Keratinocyte (primary cell): Measurements from ENCODE around the gene LRRC28. TPM values are rescaled to one million over a fixed set of nuclear protein-coding genes. Genes with fewer than 3 reads are reported as not detected.

Experiments
- DNase-seq: peaks from one replicate; pipeline ENCODE4 v3.0.0-alpha.2; 2011; ENCODE audit warnings: low read depth, missing footprints, low spot score
- FAIRE-seq: peaks from 2 replicates; lab custom pipeline; 2011; peaks lifted over from hg19 to GRCh38; lab: Jason Lieb, UNC
- H2AFZ ChIP-seq: 2 replicates; pipeline ENCODE4 v1.6.0; 2012; ENCODE audit warnings: low read length, control low read depth, inconsistent platforms; ENCODE audit not compliant: control insufficient read depth
- H3K27ac ChIP-seq: 2 replicates; pipeline ENCODE4 v1.5.1; 2011; ENCODE audit warnings: low read length; ENCODE audit not compliant: control insufficient read depth, insufficient read depth
- H3K27me3 ChIP-seq: 3 replicates; pipeline ENCODE4 v1.6.0; 2011; ENCODE audit warnings: low read length; ENCODE audit not compliant: control insufficient read depth, insufficient read depth; ENCODE audit errors: extremely low read depth
- H3K36me3 ChIP-seq, 2 experiments: 2 replicates in 1 of 2; 3 replicates in 1 of 2; pipeline ENCODE4 v1.5.1; 2011; ENCODE audit warnings: low read length in 2 of 2, mild to moderate bottlenecking in 1 of 2; ENCODE audit not compliant: control insufficient read depth in 2 of 2, insufficient read depth in 2 of 2; ENCODE audit errors: extremely low read depth in 1 of 2
- H3K4me1 ChIP-seq: 3 replicates; pipeline ENCODE4 v1.5.1; 2011; ENCODE audit warnings: low read length; ENCODE audit not compliant: control insufficient read depth, insufficient read depth; ENCODE audit errors: extremely low read depth
- H3K4me2 ChIP-seq: 3 replicates; pipeline ENCODE4 v1.6.0; 2011; ENCODE audit warnings: low read depth, low read length; ENCODE audit not compliant: control insufficient read depth, insufficient read depth; ENCODE audit errors: extremely low read depth
- H3K4me3 ChIP-seq, 3 experiments: fragments of 200-600 bp in 1 of 3; sonication (generic) in 1 of 3; 2 replicates in 2 of 3; 3 replicates in 1 of 3; pipeline ENCODE4 v1.5.1; 2011 to 2016; ENCODE audit warnings: low read length in 3 of 3, mild to moderate bottlenecking in 3 of 3, control low read depth in 2 of 3, inconsistent platforms in 1 of 3, low read depth in 1 of 3, mixed read lengths in 1 of 3, mixed run types in 1 of 3, moderate library complexity in 1 of 3; ENCODE audit not compliant: control insufficient read depth in 2 of 3, insufficient read depth in 2 of 3; ENCODE audit errors: extremely low read depth in 1 of 3
- H3K79me2 ChIP-seq: 2 replicates; pipeline ENCODE4 v1.6.0; 2012; ENCODE audit warnings: low read length; ENCODE audit not compliant: control insufficient read depth, insufficient read depth
- H3K9ac ChIP-seq: 3 replicates; pipeline ENCODE4 v1.6.0; 2011; ENCODE audit warnings: low read length; ENCODE audit not compliant: control insufficient read depth, insufficient read depth; ENCODE audit errors: extremely low read depth
- H3K9me1 ChIP-seq: 3 replicates; pipeline ENCODE4 v1.6.0; 2011; ENCODE audit warnings: low read length; ENCODE audit not compliant: control insufficient read depth, insufficient read depth; ENCODE audit errors: extremely low read depth
- H3K9me3 ChIP-seq: 2 replicates; pipeline ENCODE4 v1.5.1; 2012; ENCODE audit warnings: low read depth, low read length; ENCODE audit not compliant: control insufficient read depth
- H4K20me1 ChIP-seq: 3 replicates; pipeline ENCODE4 v1.6.0; 2011; ENCODE audit warnings: low read length; ENCODE audit not compliant: control insufficient read depth, insufficient read depth; ENCODE audit errors: extremely low read depth
- CTCF ChIP-seq, 3 experiments: IDR thresholded peaks in 1 of 3; conservative IDR thresholded peaks in 1 of 3; optimal IDR thresholded peaks in 1 of 3; 2 replicates in 2 of 3; 3 replicates in 1 of 3; pipeline versions ENCODE3 to v1.5.1; 2011; ENCODE audit warnings: low read length in 3 of 3, mild to moderate bottlenecking in 3 of 3, moderate library complexity in 2 of 3, control low read depth in 1 of 3, inconsistent platforms in 1 of 3; ENCODE audit not compliant: insufficient read depth in 2 of 3; ENCODE audit errors: extremely low read depth in 1 of 3
- EZH2 ChIP-seq: IDR thresholded peaks from one replicate; pipeline ENCODE4 v1.6.1; 2012; ENCODE audit warnings: inconsistent platforms, mild to moderate bottlenecking, low read length, moderate library complexity
- dilution Hi-C: fragments of 300-500 bp; cut with MboI; formaldehyde crosslinking; loops from one replicate; pipeline ENCODE4 v1.7.0; 2020; ENCODE audit warnings: low sequenced_read_pairs; ENCODE audit not compliant: extremely low pct_ligation_motif_present
- polyA plus RNA-seq, 5 experiments: library from polyadenylated mRNA; depleted of rRNA in 3 of 5; stranded (reverse) in 3 of 5; stranded (forward) in 1 of 5; unstranded in 1 of 5; fragments of >200 nt; gene quantifications; 1 replicate in 1 of 5; 2 replicates in 3 of 5; 3 replicates in 1 of 5; pipeline versions ENCODE4 v1.2.1 to v1.2.3, GENCODE V29; 2011 to 2012; ENCODE audit warnings: missing spikeins in 2 of 5, low read depth in 1 of 5, low replicate concordance in 1 of 5

The LRRC28 gene
- polyA plus RNA-seq, 1 donor (not counting 4 experiments of a cell fraction or from before 2014, with no cell fraction given): 25.1 TPM

GRCh38 chr15:99416191-99417188 lies 165.2 kb downstream of the LRRC28 start:
- FAIRE-seq: no peak
- H4K20me1 ChIP-seq: no peaks in the 10 kb centered on the region
- H3K79me2 ChIP-seq: no peaks in the 10 kb centered on the region
- no peak for DNase-seq
- H3K27ac ChIP-seq: no peak overlapping the region
- TF ChIP-seq CTCF (optimal IDR thresholded peaks at IDR 0.05 in 1 of 3, IDR thresholded peaks at IDR 0.05 in 1 of 3, conservative IDR thresholded peaks at IDR 0.05 in 1 of 3; ENCODE audit: extremely low read depth in 1 of 3, insufficient read depth in 2 of 3, low read length in 3 of 3): no peak
- TF ChIP-seq EZH2: no peak
- no peak overlapping the region for H3K4me3 ChIP-seq
- no peaks in the 10 kb centered on the region for H3K27me3 ChIP-seq
- no peak overlapping the region for H3K9ac ChIP-seq
- no peaks in the 10 kb centered on the region for H3K9me3 ChIP-seq
- H2AFZ ChIP-seq: no peak overlapping the region
- dilution Hi-C loops: no loop called here
- no peak overlapping the region for H3K4me2 ChIP-seq
- H3K36me3 ChIP-seq: no peaks in the 10 kb centered on the region
- H3K4me1 ChIP-seq: peaks cover 2% of the 10 kb centered on the region
- H3K9me1 ChIP-seq: no peaks in the 10 kb centered on the region

GRCh38 chr15:99421172-99421656 lies 169.9 kb downstream of the LRRC28 start:
- Histone ChIP-seq H3K4me1 (peaks cover 20% of the 10 kb centered on the region), H3K79me2 (no peaks in the 10 kb centered on the region), H3K9ac (no peak overlapping the region), H3K9me1 (no peaks in the 10 kb centered on the region), H3K4me3 (no peak overlapping the region), H3K9me3 (no peaks in the 10 kb centered on the region), H4K20me1 (no peaks in the 10 kb centered on the region), H3K4me2 (no peak overlapping the region), H2AFZ (peak overlapping the region; percentile 78), H3K36me3 (no peaks in the 10 kb centered on the region), H3K27ac (no peak overlapping the region), H3K27me3 (no peaks in the 10 kb centered on the region)
- TF ChIP-seq EZH2 (no peak), CTCF (optimal IDR thresholded peaks at IDR 0.05 in 1 of 3, IDR thresholded peaks at IDR 0.05 in 1 of 3, conservative IDR thresholded peaks at IDR 0.05 in 1 of 3; ENCODE audit: extremely low read depth in 1 of 3, insufficient read depth in 2 of 3, low read length in 3 of 3) (no peak)
- DNase-seq (no peak), FAIRE-seq (no peak)
- dilution Hi-C loops: no loop called here
